Neural cell (in vitro differentiated cells): Measurements from ENCODE around the gene GEMIN2. TPM values are rescaled to one million over a fixed set of nuclear protein-coding genes. Genes with fewer than 3 reads are reported as not detected.

ENCODE experiments used
- H2AFZ ChIP-seq: fragments of 200-600, 300-800 bp; sonication (generic), shearing (Covaris generic); 2 replicates; pipeline ENCODE4 v1.6.0; 2014; ENCODE audit warnings: low read depth, mild to moderate bottlenecking, antibody characterized with exemption, low read length, moderate library complexity
- H3F3A ChIP-seq: fragments of 200-600 bp; shearing (Covaris generic); 2 replicates; pipeline ENCODE4 v1.6.1; 2016; ENCODE audit warnings: mild to moderate bottlenecking, moderate library complexity, mixed read lengths, antibody characterized with exemption, low read length; ENCODE audit not compliant: insufficient read depth, poor library complexity, severe bottlenecking
- H3K27ac ChIP-seq: fragments of 200-600, 300-800 bp; sonication (generic), shearing (Covaris generic); 2 replicates; pipeline ENCODE4 v1.5.1; 2014; ENCODE audit warnings: mild to moderate bottlenecking, low read length, moderate library complexity
- H3K27me3 ChIP-seq: fragments of 300-800, 200-600 bp; sonication (generic), shearing (Covaris generic); 2 replicates; pipeline ENCODE4 v1.6.0; 2014; ENCODE audit warnings: mild to moderate bottlenecking, low read depth, low read length, moderate library complexity; ENCODE audit not compliant: insufficient read depth
- H3K36me3 ChIP-seq: fragments of 300-800, 200-600 bp; sonication (generic), shearing (Covaris generic); 2 replicates; pipeline ENCODE4 v1.5.1; 2014; ENCODE audit warnings: mild to moderate bottlenecking, antibody characterized with exemption, low read length, moderate library complexity; ENCODE audit not compliant: insufficient read depth
- H3K4me2 ChIP-seq: fragments of 300-800, 200-600 bp; sonication (generic), shearing (Covaris generic); 2 replicates; pipeline ENCODE4 v1.6.0; 2014; ENCODE audit warnings: mild to moderate bottlenecking, low read length
- H3K4me3 ChIP-seq: fragments of 300-800, 200-600 bp; sonication (generic), shearing (Covaris generic); 2 replicates; pipeline ENCODE4 v1.5.1; 2014; ENCODE audit warnings: mild to moderate bottlenecking, low read length, moderate library complexity
- H3K79me2 ChIP-seq: fragments of 200-600 bp; shearing (Covaris generic); replicated peaks from 2 replicates; pipeline ENCODE4 v1.6.0; 2014; ENCODE audit warnings: mild to moderate bottlenecking, low read length, moderate library complexity; ENCODE audit not compliant: insufficient read depth
- H3K9ac ChIP-seq: fragments of 300-800, 200-600 bp; sonication (generic), shearing (Covaris generic); 2 replicates; pipeline ENCODE4 v1.6.1; 2016; ENCODE audit warnings: mild to moderate bottlenecking, low read length, mixed read lengths
- H3K9me2 ChIP-seq: fragments of 200-600 bp; shearing (Covaris generic); 2 replicates; pipeline ENCODE4 v1.6.1; 2016; ENCODE audit warnings: mild to moderate bottlenecking, low read length, mixed read lengths; ENCODE audit not compliant: insufficient read depth
- H3K9me3 ChIP-seq: fragments of 200-600, 300-800 bp; sonication (generic), shearing (Covaris generic); 2 replicates; pipeline ENCODE4 v1.6.1; 2016; ENCODE audit warnings: mild to moderate bottlenecking, mixed run types, low read length, moderate library complexity, mixed read lengths
- H4K20me1 ChIP-seq: fragments of 200-600 bp; shearing (Covaris generic); 2 replicates; pipeline ENCODE4 v1.6.1; 2016; ENCODE audit warnings: mild to moderate bottlenecking, mixed run types; ENCODE audit not compliant: insufficient read depth
- EP300 ChIP-seq: fragments of 450-650 bp; conservative IDR thresholded peaks from 2 replicates; pipeline ENCODE4 v1.6.1; 2014; ENCODE audit warnings: antibody characterized with exemption, mild to moderate bottlenecking, moderate library complexity; ENCODE audit not compliant: poor library complexity, severe bottlenecking
- EZH2 ChIP-seq: fragments of 200-600, 300-800 bp; shearing (Covaris generic), sonication (generic); IDR thresholded peaks from 2 replicates; pipeline ENCODE4 v1.6.1; 2014; ENCODE audit warnings: antibody characterized with exemption, low read length, borderline replicate concordance, mild to moderate bottlenecking; ENCODE audit not compliant: insufficient read depth, poor library complexity, severe bottlenecking
- MXI1 ChIP-seq: fragments of 450-650 bp; conservative IDR thresholded peaks from 2 replicates; pipeline ENCODE4 v1.6.1; 2014; ENCODE audit warnings: antibody characterized with exemption, mild to moderate bottlenecking; ENCODE audit not compliant: poor library complexity, severe bottlenecking
- POLR2AphosphoS5 ChIP-seq: IDR thresholded peaks from 2 replicates; pipeline ENCODE4 v1.6.1; 2012
- RAD21 ChIP-seq: fragments of 450-650 bp; conservative IDR thresholded peaks from 2 replicates; pipeline ENCODE4 v1.6.1; 2014; ENCODE audit warnings: antibody characterized with exemption, mild to moderate bottlenecking, moderate library complexity
- SMC3 ChIP-seq: fragments of 450-650 bp; conservative IDR thresholded peaks from 2 replicates; pipeline ENCODE4 v1.6.1; 2014; ENCODE audit warnings: antibody characterized with exemption, mild to moderate bottlenecking, moderate library complexity; ENCODE audit not compliant: poor library complexity
- TAF1 ChIP-seq: IDR thresholded peaks from 2 replicates; pipeline ENCODE4 v1.6.1; 2012; ENCODE audit warnings: low read depth
- polyA plus RNA-seq: library from polyadenylated mRNA; depleted of rRNA; stranded (reverse); fragments of >200 nt; gene quantifications from 2 replicates; pipeline ENCODE4 v1.2.3, GENCODE V29; 2014
- TF ChIP-seq, protein P1 (sequence below): fragments of 450-650 bp; IDR thresholded peaks from 2 replicates; pipeline ENCODE4 v1.5.1; 2014; ENCODE audit warnings: antibody characterized with exemption, mild to moderate bottlenecking, moderate library complexity; ENCODE audit not compliant: poor library complexity, severe bottlenecking
- TF ChIP-seq, protein P2 (sequence below): IDR thresholded peaks from 2 replicates; pipeline ENCODE4 v1.6.1; 2012; ENCODE audit warnings: borderline replicate concordance

The GEMIN2 gene
- polyA plus RNA-seq, 1 donor from 2014 or later: 88.2 TPM

- no peaks in the 10 kb centered on the region for H4K20me1 ChIP-seq
- no peaks in the 10 kb centered on the region for H3K9me2 ChIP-seq
- no peak for TF ChIP-seq MXI1
- TF ChIP-seq, protein P1, sequence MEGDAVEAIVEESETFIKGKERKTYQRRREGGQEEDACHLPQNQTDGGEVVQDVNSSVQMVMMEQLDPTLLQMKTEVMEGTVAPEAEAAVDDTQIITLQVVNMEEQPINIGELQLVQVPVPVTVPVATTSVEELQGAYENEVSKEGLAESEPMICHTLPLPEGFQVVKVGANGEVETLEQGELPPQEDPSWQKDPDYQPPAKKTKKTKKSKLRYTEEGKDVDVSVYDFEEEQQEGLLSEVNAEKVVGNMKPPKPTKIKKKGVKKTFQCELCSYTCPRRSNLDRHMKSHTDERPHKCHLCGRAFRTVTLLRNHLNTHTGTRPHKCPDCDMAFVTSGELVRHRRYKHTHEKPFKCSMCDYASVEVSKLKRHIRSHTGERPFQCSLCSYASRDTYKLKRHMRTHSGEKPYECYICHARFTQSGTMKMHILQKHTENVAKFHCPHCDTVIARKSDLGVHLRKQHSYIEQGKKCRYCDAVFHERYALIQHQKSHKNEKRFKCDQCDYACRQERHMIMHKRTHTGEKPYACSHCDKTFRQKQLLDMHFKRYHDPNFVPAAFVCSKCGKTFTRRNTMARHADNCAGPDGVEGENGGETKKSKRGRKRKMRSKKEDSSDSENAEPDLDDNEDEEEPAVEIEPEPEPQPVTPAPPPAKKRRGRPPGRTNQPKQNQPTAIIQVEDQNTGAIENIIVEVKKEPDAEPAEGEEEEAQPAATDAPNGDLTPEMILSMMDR: no peak
- TF ChIP-seq RAD21: no peak
- no peak for TF ChIP-seq EP300
- TF ChIP-seq, protein P2, sequence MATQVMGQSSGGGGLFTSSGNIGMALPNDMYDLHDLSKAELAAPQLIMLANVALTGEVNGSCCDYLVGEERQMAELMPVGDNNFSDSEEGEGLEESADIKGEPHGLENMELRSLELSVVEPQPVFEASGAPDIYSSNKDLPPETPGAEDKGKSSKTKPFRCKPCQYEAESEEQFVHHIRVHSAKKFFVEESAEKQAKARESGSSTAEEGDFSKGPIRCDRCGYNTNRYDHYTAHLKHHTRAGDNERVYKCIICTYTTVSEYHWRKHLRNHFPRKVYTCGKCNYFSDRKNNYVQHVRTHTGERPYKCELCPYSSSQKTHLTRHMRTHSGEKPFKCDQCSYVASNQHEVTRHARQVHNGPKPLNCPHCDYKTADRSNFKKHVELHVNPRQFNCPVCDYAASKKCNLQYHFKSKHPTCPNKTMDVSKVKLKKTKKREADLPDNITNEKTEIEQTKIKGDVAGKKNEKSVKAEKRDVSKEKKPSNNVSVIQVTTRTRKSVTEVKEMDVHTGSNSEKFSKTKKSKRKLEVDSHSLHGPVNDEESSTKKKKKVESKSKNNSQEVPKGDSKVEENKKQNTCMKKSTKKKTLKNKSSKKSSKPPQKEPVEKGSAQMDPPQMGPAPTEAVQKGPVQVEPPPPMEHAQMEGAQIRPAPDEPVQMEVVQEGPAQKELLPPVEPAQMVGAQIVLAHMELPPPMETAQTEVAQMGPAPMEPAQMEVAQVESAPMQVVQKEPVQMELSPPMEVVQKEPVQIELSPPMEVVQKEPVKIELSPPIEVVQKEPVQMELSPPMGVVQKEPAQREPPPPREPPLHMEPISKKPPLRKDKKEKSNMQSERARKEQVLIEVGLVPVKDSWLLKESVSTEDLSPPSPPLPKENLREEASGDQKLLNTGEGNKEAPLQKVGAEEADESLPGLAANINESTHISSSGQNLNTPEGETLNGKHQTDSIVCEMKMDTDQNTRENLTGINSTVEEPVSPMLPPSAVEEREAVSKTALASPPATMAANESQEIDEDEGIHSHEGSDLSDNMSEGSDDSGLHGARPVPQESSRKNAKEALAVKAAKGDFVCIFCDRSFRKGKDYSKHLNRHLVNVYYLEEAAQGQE: no peak
- TF ChIP-seq POLR2AphosphoS5: no peak
- TF ChIP-seq SMC3: no peak
- TF ChIP-seq EZH2: no peak
- no peak for TF ChIP-seq TAF1
- H3K27ac ChIP-seq: no peak overlapping the region
- H3K9ac ChIP-seq: no peak overlapping the region
- H3K79me2 ChIP-seq: no peaks in the 10 kb centered on the region
- no peaks in the 10 kb centered on the region for H3K9me3 ChIP-seq
- H3K27me3 ChIP-seq: no peaks in the 10 kb centered on the region
- no peaks in the 10 kb centered on the region for H3F3A ChIP-seq
- no peak overlapping the region for H2AFZ ChIP-seq
- H3K4me3 ChIP-seq: no peak overlapping the region
- H3K36me3 ChIP-seq: peaks cover 5% of the 10 kb centered on the region
- no peak overlapping the region for H3K4me2 ChIP-seq
Observed at GRCh38 chr14:39184628-39185255, 70.6 kb downstream of the GEMIN2 start.

DNA sequence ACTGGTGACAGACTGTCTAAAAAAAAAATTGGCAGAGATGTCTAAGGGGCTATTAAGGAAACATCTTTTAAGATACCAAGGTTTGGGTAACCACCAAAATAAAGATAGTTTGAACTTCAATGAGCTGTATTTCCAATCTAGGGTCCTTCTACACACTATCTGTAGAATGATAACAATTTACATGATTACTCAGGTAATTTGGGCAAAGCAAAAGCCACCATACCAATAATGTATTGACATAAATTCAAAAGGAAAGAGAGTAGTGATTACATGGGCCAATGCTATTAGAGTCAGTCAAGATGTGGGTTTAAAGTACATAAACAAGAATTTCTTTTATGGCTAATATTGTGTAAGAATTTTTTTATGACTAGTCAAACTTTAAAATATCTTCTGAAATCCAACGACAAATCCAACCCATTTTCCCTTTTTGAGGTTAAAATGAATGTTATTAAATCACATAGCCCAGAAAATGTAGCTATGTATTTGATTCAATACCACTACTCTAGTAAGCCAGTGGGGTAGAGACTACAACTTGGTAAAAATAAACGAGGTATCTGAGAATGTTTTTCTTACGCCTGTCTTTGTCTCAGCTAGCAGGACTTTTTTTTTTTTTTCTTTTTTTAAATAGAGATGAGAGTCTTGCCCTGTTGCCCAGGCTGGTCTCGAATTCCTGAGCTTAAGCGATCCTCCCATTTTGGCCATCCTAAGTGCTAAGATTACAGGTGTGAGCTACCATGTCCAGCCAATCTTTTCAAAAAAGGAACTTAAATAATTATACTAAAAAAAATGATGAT, 71.3 kb downstream of the GEMIN2 start:
- TF ChIP-seq, protein P2: no peak
- TF ChIP-seq MXI1: no peak
- TF ChIP-seq POLR2AphosphoS5: no peak
- TF ChIP-seq, protein P1: no peak
- TF ChIP-seq EZH2: no peak
- no peak for TF ChIP-seq TAF1
- TF ChIP-seq EP300: no peak
- no peak for TF ChIP-seq RAD21
- no peak for TF ChIP-seq SMC3
- Histone ChIP-seq H3K27ac (no peak overlapping the region), H3K36me3 (peaks cover 5% of the 10 kb centered on the region)

More for the DNA sequence above, 71.3 kb downstream of the GEMIN2 start:
- Histone ChIP-seq H3K9me2 (no peaks in the 10 kb centered on the region), H4K20me1 (no peaks in the 10 kb centered on the region), H3K4me2 (no peak overlapping the region), H3K9me3 (no peaks in the 10 kb centered on the region), H3K9ac (no peak overlapping the region), H2AFZ (no peak overlapping the region), H3K4me3 (no peak overlapping the region), H3F3A (no peaks in the 10 kb centered on the region), H3K27me3 (no peaks in the 10 kb centered on the region), H3K79me2 (no peaks in the 10 kb centered on the region)
